NCI-H510A treated with DMSO at 0.1 percent for 48 hours (cell line): ENCODE results near the gene BCAS3.
A peak's percentile ranks its signal among the peaks of the same experiment; 100 is the strongest.

Experiments used
- DNase-seq: peaks from one replicate; lab custom pipeline; 2025; lab: John Stamatoyannopoulos, UW

The BCAS3 gene

GRCh38 chr17:60886731-60887613, 209.3 kb downstream of the BCAS3 start:
- peak; percentile 39 for DNase-seq

GRCh38 chr17:60887614-60888028, 210.0 kb downstream of the BCAS3 start:
- DNase-seq, result peak; percentile 39

GRCh38 chr17:60888812-60889709, 211.4 kb downstream of the BCAS3 start:
- peak; percentile 86 for DNase-seq

- no peak for DNase-seq
Measured at GRCh38 chr17:60891149-60891548, 213.5 kb downstream of the BCAS3 start.

- no peak for DNase-seq
Measured at GRCh38 chr17:60893475-60893874, 215.8 kb downstream of the BCAS3 start.

GRCh38 chr17:60896996-60897395, 219.3 kb downstream of the BCAS3 start:
- no peak for DNase-seq

GRCh38 chr17:60899115-60899514, 221.5 kb downstream of the BCAS3 start:
- DNase-seq, result no peak

GRCh38 chr17:60900688-60901087, 223.0 kb downstream of the BCAS3 start:
- no peak for DNase-seq

GRCh38 chr17:60901242-60901641, 223.6 kb downstream of the BCAS3 start:
- no peak for DNase-seq

GRCh38 chr17:60901806-60902205, 224.2 kb downstream of the BCAS3 start:
- DNase-seq, result no peak

GRCh38 chr17:60902399-60902798, 224.7 kb downstream of the BCAS3 start:
- no peak for DNase-seq

- no peak for DNase-seq
Measured at GRCh38 chr17:60904582-60904981, 226.9 kb downstream of the BCAS3 start.

- no peak for DNase-seq
Measured at GRCh38 chr17:60905709-60906108, 228.1 kb downstream of the BCAS3 start.

- DNase-seq, result peak; percentile 41
Measured at GRCh38 chr17:60908324-60908723, 230.7 kb downstream of the BCAS3 start.

GRCh38 chr17:60909405-60909804, 231.8 kb downstream of the BCAS3 start:
- no peak for DNase-seq

GRCh38 chr17:60910415-60910814, 232.8 kb downstream of the BCAS3 start:
- DNase-seq, result no peak

GRCh38 chr17:60914078-60914477, 236.4 kb downstream of the BCAS3 start:
- DNase-seq, result no peak

- no peak for DNase-seq
Measured at GRCh38 chr17:60916043-60916442, 238.4 kb downstream of the BCAS3 start.

- DNase-seq, result no peak
Measured at GRCh38 chr17:60920107-60920506, 242.5 kb downstream of the BCAS3 start.

- no peak for DNase-seq
Measured at GRCh38 chr17:60923000-60923399, 245.3 kb downstream of the BCAS3 start.

- no peak for DNase-seq
Measured at GRCh38 chr17:60926466-60927183, 249.0 kb downstream of the BCAS3 start.

- DNase-seq, result no peak
Measured at GRCh38 chr17:60933739-60934138, 256.1 kb downstream of the BCAS3 start.
